ENCODE measurements around the gene ATP8B2.
"Not testable (repeated sequence)": the region's sequence is repeated elsewhere in the genome, so short reads cannot be mapped to it uniquely, and the experiment has no call there.

DNA sequence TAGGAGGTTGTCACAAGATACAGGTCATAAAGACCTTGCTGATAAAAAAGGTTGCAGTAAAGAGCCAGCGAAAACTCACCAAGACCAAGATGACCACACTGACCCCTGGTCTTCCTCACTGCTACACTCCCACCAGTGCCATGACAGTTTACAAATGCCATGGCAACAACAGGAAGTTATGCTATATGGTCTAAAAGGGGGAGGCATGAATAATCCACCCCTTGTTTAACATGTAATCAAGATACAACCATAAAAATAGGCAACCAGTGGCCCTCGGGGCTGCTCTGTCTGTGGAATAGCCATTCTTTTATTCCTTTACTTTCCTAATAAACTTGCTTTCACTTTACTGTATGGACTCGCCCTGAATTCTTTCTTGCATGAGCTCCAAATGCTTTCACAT lies 11.1 kb upstream of the ATP8B2 start:
- TF ChIP-seq, protein P1, sequence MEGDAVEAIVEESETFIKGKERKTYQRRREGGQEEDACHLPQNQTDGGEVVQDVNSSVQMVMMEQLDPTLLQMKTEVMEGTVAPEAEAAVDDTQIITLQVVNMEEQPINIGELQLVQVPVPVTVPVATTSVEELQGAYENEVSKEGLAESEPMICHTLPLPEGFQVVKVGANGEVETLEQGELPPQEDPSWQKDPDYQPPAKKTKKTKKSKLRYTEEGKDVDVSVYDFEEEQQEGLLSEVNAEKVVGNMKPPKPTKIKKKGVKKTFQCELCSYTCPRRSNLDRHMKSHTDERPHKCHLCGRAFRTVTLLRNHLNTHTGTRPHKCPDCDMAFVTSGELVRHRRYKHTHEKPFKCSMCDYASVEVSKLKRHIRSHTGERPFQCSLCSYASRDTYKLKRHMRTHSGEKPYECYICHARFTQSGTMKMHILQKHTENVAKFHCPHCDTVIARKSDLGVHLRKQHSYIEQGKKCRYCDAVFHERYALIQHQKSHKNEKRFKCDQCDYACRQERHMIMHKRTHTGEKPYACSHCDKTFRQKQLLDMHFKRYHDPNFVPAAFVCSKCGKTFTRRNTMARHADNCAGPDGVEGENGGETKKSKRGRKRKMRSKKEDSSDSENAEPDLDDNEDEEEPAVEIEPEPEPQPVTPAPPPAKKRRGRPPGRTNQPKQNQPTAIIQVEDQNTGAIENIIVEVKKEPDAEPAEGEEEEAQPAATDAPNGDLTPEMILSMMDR (IDR thresholded peaks at IDR 0.05; ENCODE audit: low read depth, low read length), result not testable (repeated sequence)
- not testable (repeated sequence) for TF ChIP-seq EZH2phosphoT487 (IDR thresholded peaks at IDR 0.05; ENCODE audit: low read depth)

All from OCI-LY3 (cell line).